ENCODE data around the gene CTNNA2.

CTNNA2 gene

DNA sequence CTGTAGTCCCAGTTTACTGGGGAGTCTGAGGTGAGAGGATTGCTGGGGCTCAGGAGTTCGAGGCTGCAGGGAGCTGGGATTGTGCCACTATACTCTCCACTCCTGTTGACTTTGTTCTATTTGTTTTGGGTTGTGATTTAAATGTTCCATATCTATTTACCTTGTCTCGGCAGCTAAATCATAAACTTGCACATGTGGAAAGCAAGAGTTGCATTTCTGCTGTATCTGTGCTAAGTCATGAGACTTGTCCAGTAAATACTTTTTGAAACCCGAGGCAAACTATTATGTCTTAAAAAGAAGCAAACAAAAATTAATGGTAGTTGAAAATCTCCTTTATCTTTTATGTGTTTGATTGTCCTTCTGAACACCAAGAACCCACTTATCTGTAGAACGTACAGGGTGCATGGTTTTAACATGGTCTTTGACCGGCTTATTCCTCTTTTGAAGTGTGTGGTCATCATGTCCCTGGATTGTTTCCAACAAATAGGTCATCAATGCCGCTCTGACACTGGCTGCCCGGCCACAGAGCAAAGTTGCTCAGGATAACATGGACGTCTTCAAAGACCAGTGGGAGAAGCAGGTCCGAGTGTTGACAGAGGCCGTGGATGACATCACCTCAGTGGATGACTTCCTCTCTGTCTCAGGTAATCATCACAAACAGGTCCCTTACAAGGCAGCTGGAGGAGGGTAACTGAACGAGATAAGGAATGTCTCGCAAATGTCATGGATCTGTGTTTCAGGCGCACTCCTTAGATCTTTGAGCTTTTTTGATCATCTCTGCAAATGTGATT lies 1032.8 kb downstream of the CTNNA2 start:
- Mint-ChIP-seq H3K4me1 (no peaks in the 10 kb centered on the region), H3K9me3 (no peaks in the 10 kb centered on the region), H3K4me3 (no peak overlapping the region), H3K36me3 (ENCODE audit: low read depth) (no peaks in the 10 kb centered on the region), H3K27me3 (ENCODE audit: low read depth) (no peaks in the 10 kb centered on the region), H3K27ac (no peak overlapping the region)
- TF ChIP-seq, protein P1, sequence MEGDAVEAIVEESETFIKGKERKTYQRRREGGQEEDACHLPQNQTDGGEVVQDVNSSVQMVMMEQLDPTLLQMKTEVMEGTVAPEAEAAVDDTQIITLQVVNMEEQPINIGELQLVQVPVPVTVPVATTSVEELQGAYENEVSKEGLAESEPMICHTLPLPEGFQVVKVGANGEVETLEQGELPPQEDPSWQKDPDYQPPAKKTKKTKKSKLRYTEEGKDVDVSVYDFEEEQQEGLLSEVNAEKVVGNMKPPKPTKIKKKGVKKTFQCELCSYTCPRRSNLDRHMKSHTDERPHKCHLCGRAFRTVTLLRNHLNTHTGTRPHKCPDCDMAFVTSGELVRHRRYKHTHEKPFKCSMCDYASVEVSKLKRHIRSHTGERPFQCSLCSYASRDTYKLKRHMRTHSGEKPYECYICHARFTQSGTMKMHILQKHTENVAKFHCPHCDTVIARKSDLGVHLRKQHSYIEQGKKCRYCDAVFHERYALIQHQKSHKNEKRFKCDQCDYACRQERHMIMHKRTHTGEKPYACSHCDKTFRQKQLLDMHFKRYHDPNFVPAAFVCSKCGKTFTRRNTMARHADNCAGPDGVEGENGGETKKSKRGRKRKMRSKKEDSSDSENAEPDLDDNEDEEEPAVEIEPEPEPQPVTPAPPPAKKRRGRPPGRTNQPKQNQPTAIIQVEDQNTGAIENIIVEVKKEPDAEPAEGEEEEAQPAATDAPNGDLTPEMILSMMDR (IDR thresholded peaks at IDR 0.05; ENCODE audit: unreplicated experiment in 3 of 3), result no peak

DNA sequence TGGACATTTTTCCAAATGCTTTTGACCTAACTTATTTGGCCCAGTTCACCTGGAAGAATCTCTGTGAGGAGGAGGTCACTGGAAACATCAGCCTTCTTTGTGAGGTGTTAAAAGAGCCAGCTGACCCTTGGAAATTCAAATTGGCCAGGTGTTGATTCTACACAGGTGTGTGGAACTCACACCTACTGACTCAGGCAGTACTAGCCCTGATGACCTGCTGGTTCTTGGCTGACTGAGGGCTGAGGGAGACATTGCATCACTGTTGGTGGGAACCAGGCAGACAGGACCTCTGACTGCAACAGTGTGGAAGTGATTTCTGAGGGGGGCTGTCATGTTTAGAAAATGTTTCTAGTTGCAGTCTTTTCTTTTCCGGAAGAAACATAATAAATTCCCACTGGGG lies 1033.9 kb downstream of the CTNNA2 start:
- H3K36me3 Mint-ChIP-seq (ENCODE audit: low read depth), result no peaks in the 10 kb centered on the region
- no peak overlapping the region for H3K4me3 Mint-ChIP-seq
- H3K27ac Mint-ChIP-seq, result no peak overlapping the region
- H3K9me3 Mint-ChIP-seq, result no peaks in the 10 kb centered on the region
- TF ChIP-seq, protein P1 (IDR thresholded peaks at IDR 0.05; ENCODE audit: unreplicated experiment in 3 of 3), result no peak
- no peaks in the 10 kb centered on the region for H3K27me3 Mint-ChIP-seq (ENCODE audit: low read depth)
- no peaks in the 10 kb centered on the region for H3K4me1 Mint-ChIP-seq

- H3K27me3 Mint-ChIP-seq (ENCODE audit: low read depth), result no peaks in the 10 kb centered on the region
- H3K4me1 Mint-ChIP-seq, result no peaks in the 10 kb centered on the region
- no peaks in the 10 kb centered on the region for H3K9me3 Mint-ChIP-seq
- TF ChIP-seq, protein P1 (IDR thresholded peaks at IDR 0.05; ENCODE audit: unreplicated experiment in 3 of 3), result no peak
- no peaks in the 10 kb centered on the region for H3K36me3 Mint-ChIP-seq (ENCODE audit: low read depth)
- no peak overlapping the region for H3K27ac Mint-ChIP-seq
- H3K4me3 Mint-ChIP-seq, result no peak overlapping the region
Measured at GRCh38 chr2:80547344-80547743, 1034.5 kb downstream of the CTNNA2 start.

DNA sequence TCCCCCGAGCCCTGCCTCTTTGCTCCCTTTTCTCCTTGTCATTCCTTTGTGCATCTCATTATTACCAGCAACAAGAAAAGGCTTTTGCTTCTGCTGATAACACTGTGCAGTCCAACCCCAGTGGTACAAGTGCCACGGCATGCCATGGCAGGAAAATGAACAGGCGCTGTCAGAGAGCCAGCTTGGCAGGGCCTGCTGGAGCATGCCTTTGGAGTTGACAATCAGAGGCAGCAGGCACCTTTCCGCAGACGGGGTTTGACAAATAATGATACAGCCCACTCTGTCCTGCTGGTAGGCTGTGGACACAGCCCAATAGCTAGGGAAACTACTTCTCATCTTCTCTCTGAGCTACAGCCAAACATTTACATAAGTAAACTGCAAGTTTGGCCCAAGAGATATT lies 1035.6 kb downstream of the CTNNA2 start:
- Mint-ChIP-seq H3K9me3 (no peaks in the 10 kb centered on the region), H3K36me3 (ENCODE audit: low read depth) (no peaks in the 10 kb centered on the region), H3K27me3 (ENCODE audit: low read depth) (no peaks in the 10 kb centered on the region), H3K4me3 (no peak overlapping the region), H3K27ac (no peak overlapping the region), H3K4me1 (no peaks in the 10 kb centered on the region)
- TF ChIP-seq, protein P1 (IDR thresholded peaks at IDR 0.05; ENCODE audit: unreplicated experiment in 3 of 3), result no peak

DNA sequence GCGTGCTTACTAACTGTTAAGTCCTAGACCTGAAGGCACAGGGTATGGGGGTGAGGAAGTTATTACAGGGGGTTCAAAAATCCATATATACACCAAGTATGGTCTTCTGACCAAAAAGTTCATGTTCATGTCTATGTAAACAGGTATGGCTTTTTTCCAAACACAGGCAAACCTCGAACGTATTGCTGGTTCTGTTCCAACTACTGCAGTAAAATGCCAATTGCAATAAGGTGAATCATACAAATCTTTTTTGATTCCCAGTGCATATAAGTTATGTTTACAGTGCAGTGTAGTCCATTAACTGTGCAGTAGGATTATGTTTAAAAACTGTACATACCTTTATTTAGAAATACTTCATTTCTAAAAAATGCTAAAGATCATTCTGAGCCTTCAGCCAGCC lies 1037.0 kb downstream of the CTNNA2 start:
- Mint-ChIP-seq H3K4me3 (no peak overlapping the region), H3K9me3 (no peaks in the 10 kb centered on the region), H3K4me1 (no peaks in the 10 kb centered on the region), H3K27ac (no peak overlapping the region), H3K27me3 (ENCODE audit: low read depth) (no peaks in the 10 kb centered on the region), H3K36me3 (ENCODE audit: low read depth) (no peaks in the 10 kb centered on the region)
- TF ChIP-seq, protein P1 (IDR thresholded peaks at IDR 0.05; ENCODE audit: unreplicated experiment in 3 of 3), result no peak

DNA sequence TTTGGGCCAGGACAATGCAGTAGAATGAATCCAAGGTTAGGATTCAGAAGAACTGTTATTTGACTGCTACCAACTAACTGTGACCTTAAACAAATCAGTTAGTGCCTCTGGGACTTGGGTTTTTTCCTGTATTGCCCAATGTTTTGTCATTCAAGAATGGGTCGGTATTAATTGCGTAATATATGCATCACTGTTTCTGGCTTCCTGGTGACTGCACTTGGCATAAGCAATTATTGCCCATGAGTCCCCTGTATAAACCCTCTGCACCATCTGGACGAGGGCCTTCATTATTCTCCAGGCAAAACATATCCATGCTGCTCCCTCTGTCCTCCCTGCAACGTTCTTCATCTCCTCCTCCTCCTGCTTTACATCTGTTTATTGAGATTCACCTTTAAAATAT lies 1047.5 kb downstream of the CTNNA2 start:
- TF ChIP-seq, protein P1 (IDR thresholded peaks at IDR 0.05; ENCODE audit: unreplicated experiment in 3 of 3), result no peak
- H3K36me3 Mint-ChIP-seq (ENCODE audit: low read depth), result no peaks in the 10 kb centered on the region
- no peaks in the 10 kb centered on the region for H3K4me1 Mint-ChIP-seq
- H3K9me3 Mint-ChIP-seq, result no peaks in the 10 kb centered on the region
- no peaks in the 10 kb centered on the region for H3K27me3 Mint-ChIP-seq (ENCODE audit: low read depth)
- H3K4me3 Mint-ChIP-seq, result no peak overlapping the region
- H3K27ac Mint-ChIP-seq, result no peak overlapping the region

All from nephron (organoid).